ENCODE data around the gene DPP10. TPM values are rescaled to one million over a fixed set of nuclear protein-coding genes. Genes with fewer than 3 reads are reported as not detected.

Gene DPP10
- total and polyA plus RNA-seq, 2 of the 13 experiments (the other 11 are each of a cell fraction or from before 2014, with no cell fraction given): 0.95 to 1.7 TPM

GRCh38 chr2:115763601-115764000 lies 1321.2 kb downstream of the DPP10 start:
- POLR2A ChIA-PET: no interaction called here
- no TSS peak for BruUV-seq (replicated peaks)
- CTCF ChIA-PET (ENCODE audit: low intra/inter-chr PET ratio, low total read pairs): no interaction called here

More at GRCh38 chr2:115763601-115764000, 1321.2 kb downstream of the DPP10 start:
- in situ Hi-C loops (cut with HindIII; ENCODE audit: extremely low pct_ligation_motif_present, low pct_unique_long_range_greater_than_20kb) (no loop called here), intact Hi-C loops (cut with micrococcal nuclease; ENCODE audit: unreplicated experiment) (no loop called here)
- no peak overlapping the region for H3K4me3 ChIP-seq (replicated peaks in 1 of 3; ENCODE audit: insufficient read depth in 1 of 3, low read depth in 2 of 3, low read length in 3 of 3)
- H3K79me2 ChIP-seq (ENCODE audit: insufficient read depth, low read length): no peaks in the 10 kb centered on the region
- H3K36me3 ChIP-seq (replicated peaks in 1 of 2; ENCODE audit: control insufficient read depth in 1 of 2, insufficient read depth in 2 of 2, low read length in 2 of 2): no peaks in the 10 kb centered on the region
- H3K9me3 ChIP-seq (ENCODE audit: low read length): peaks cover 93% of the 10 kb centered on the region
- 4% methylated on average over 1 of the region's 1 CpG for WGBS (ENCODE audit: low lambda C conversion rate)
- FAIRE-seq (no peak), ATAC-seq (no peak), DNase-seq (ENCODE audit: low spot score) (no peak)
- H3K27ac ChIP-seq (ENCODE audit: extremely low read length, insufficient read depth, low read length): no peak overlapping the region
- no peak overlapping the region for H2AFZ ChIP-seq (ENCODE audit: low read length)
- H3K4me1 ChIP-seq (ENCODE audit: insufficient read depth, low read length): no peaks in the 10 kb centered on the region
- no peaks in the 10 kb centered on the region for H3K27me3 ChIP-seq (ENCODE audit: control insufficient read depth in 1 of 2, insufficient read depth in 2 of 2, low read length in 2 of 2)
- no peak overlapping the region for H3K4me2 ChIP-seq (ENCODE audit: low read depth, low read length)
- H3K9ac ChIP-seq (ENCODE audit: insufficient read depth, low read depth, low read length): no peak overlapping the region
- no peak for TF ChIP-seq FOXP1 (IDR thresholded peaks at IDR 0.05)
- TF ChIP-seq FOXP1 (CRISPR knock-in tag; IDR thresholded peaks at IDR 0.05): no peak
- TF ChIP-seq ZNF430 (CRISPR knock-in tag; IDR thresholded peaks at IDR 0.05): no peak
- no peak for TF ChIP-seq AGO1 (IDR thresholded peaks at IDR 0.05; ENCODE audit: low read depth, low read length, poor library complexity, severe bottlenecking)
- TF ChIP-seq KMT2B (CRISPR knock-in tag; IDR thresholded peaks at IDR 0.05): no peak
- no peak for TF ChIP-seq U2AF1 (optimal IDR thresholded peaks at IDR 0.05; ENCODE audit: low read depth, low read length)
- TF ChIP-seq ZNF646 (CRISPR knock-in tag; IDR thresholded peaks at IDR 0.05): no peak
- TF ChIP-seq ATM (IDR thresholded peaks at IDR 0.05; ENCODE audit: borderline replicate concordance): no peak
- TF ChIP-seq ZNF800 (CRISPR knock-in tag; IDR thresholded peaks at IDR 0.05): no peak
- TF ChIP-seq ATF2 (CRISPR knock-in tag; IDR thresholded peaks at IDR 0.05): no peak
- no peak for TF ChIP-seq USF2 (IDR thresholded peaks at IDR 0.05; ENCODE audit: low read depth, low read length)
- no peak for TF ChIP-seq USF2 (CRISPR knock-in tag; IDR thresholded peaks at IDR 0.05; ENCODE audit: borderline replicate concordance)
- H4K20me1 ChIP-seq (ENCODE audit: insufficient read depth, low read length): no peaks in the 10 kb centered on the region

All from HepG2 (cell line).